SK-N-MC (cell line): ENCODE data around the gene SNX1.

Experiments used
- EZH2 ChIP-seq: fragments of 200-600 bp; sonication (generic); IDR thresholded peaks from one replicate; pipeline ENCODE4 v1.6.1; 2017; ENCODE audit warnings: antibody characterized with exemption
- POLR2AphosphoS5 ChIP-seq: IDR thresholded peaks from 2 replicates; pipeline ENCODE4 v1.6.1; 2012; ENCODE audit warnings: mild to moderate bottlenecking, low read depth, low read length, borderline replicate concordance

DNA sequence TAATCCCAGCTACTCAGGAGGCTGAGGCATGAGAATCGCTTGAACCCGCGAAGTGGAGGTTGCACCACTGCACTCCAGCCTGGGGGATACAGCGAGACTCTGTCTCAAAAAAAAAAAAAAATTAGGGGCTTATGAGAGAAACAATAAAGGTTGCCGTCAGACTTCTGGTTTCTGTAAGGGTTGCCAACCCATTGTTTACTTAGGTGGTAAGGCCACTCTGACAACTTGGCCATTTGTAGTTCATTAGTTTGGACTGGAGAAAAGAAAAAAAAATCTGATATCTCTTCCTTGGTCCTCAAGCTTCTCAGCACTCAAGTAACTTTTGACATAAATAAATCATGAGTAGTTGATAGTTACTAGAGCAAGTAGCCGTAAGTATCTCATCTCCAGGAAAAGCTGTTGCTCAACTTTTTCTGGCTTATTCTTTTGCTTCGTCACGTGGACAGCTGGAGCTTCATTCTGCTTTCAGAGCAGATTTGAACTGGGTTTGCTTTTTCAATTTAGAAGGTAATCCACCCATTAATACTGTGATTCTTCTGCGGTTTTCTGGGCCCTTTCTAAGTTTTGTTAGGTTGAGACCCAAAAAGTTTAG is 9.4 kb downstream of the SNX1 start:
- no peak for TF ChIP-seq POLR2AphosphoS5
- TF ChIP-seq EZH2 = no peak
